Common myeloid progenitor, CD34-positive (primary cell): Measurements from ENCODE around the gene EIF4EBP2.

Experiments used
- CTCF ChIA-PET: fragments of 350-600 bp; sonication (Branson Sonifier 250); formaldehyde crosslinking; loops from one replicate; lab custom pipeline; 2021; ENCODE audit warnings: antibody characterized with exemption; lab: Charles Lee
- POLR2A ChIA-PET: fragments of 350-600 bp; sonication (Branson Sonifier 250); formaldehyde crosslinking; loops from one replicate; lab custom pipeline; 2021; ENCODE audit warnings: antibody characterized with exemption; lab: Charles Lee
- DNase-seq, 3 donors: peaks; one replicate each; pipeline versions ENCODE4 v3.0.0 to v3.0.0-alpha.2; 2013
- H3K27ac ChIP-seq, 2 experiments: 1 replicate in 1 of 2; 2 replicates in 1 of 2; pipeline ENCODE4 v1.7.0; 2013; ENCODE audit warnings: inconsistent platforms in 2 of 2, low read length in 2 of 2, mild to moderate bottlenecking in 2 of 2, low read depth in 1 of 2, moderate library complexity in 1 of 2; ENCODE audit not compliant: severe bottlenecking in 2 of 2, insufficient read depth in 1 of 2, poor library complexity in 1 of 2
- H3K27me3 ChIP-seq, 5 experiments: replicated peaks in 2 of 5; 1 replicate in 3 of 5; 2 replicates in 2 of 5; pipeline versions ENCODE4 v1.6.1 to v1.7.0; 2013; ENCODE audit warnings: low read length in 4 of 5, mild to moderate bottlenecking in 2 of 5, moderate library complexity in 2 of 5, inconsistent platforms in 1 of 5; ENCODE audit not compliant: insufficient read depth in 5 of 5, control insufficient read depth in 4 of 5
- H3K36me3 ChIP-seq, 4 experiments: 1 replicate in 2 of 4; 2 replicates in 2 of 4; pipeline versions ENCODE4 v1.6.1 to v1.7.0; 2013; ENCODE audit warnings: low read length in 3 of 4, control low read depth in 1 of 4, mild to moderate bottlenecking in 1 of 4; ENCODE audit not compliant: control insufficient read depth in 4 of 4, insufficient read depth in 4 of 4
- H3K4me1 ChIP-seq, 4 experiments: 1 replicate in 3 of 4; 2 replicates in 1 of 4; pipeline versions ENCODE4 v1.6.1 to v1.7.1; 2013; ENCODE audit warnings: low read length in 3 of 4, mild to moderate bottlenecking in 3 of 4, control low read depth in 1 of 4, inconsistent platforms in 1 of 4, moderate library complexity in 1 of 4; ENCODE audit not compliant: control insufficient read depth in 4 of 4, insufficient read depth in 4 of 4; ENCODE audit errors: control extremely low read depth in 1 of 4
- H3K4me3 ChIP-seq, 7 experiments: 1 replicate in 4 of 7; 2 replicates in 3 of 7; pipeline versions ENCODE4 v1.5.1 to v1.7.0; 2013; ENCODE audit warnings: mild to moderate bottlenecking in 7 of 7, low read length in 6 of 7, moderate library complexity in 6 of 7, inconsistent platforms in 2 of 7, low read depth in 2 of 7, control low read depth in 1 of 7; ENCODE audit not compliant: insufficient read depth in 4 of 7, control insufficient read depth in 1 of 7; ENCODE audit errors: extremely low read depth in 1 of 7
- H3K9me3 ChIP-seq, 5 experiments: 1 replicate in 4 of 5; 2 replicates in 1 of 5; pipeline versions ENCODE4 v1.6.1 to v1.7.1; 2013; ENCODE audit warnings: low read length in 4 of 5, mild to moderate bottlenecking in 2 of 5, inconsistent platforms in 1 of 5, low read depth in 1 of 5, moderate library complexity in 1 of 5; ENCODE audit not compliant: control insufficient read depth in 4 of 5, insufficient read depth in 2 of 5; ENCODE audit errors: control extremely low read depth in 1 of 5
- WGBS: methylation state at CpG from one replicate; pipeline ENCODE4 v1.1.5; 2013; ENCODE audit not compliant: insufficient coverage; 5-methylcytosine and 5-hydroxymethylcytosine counted together

Gene EIF4EBP2

GRCh38 chr10:70430493-70431445, 26.8 kb downstream of the EIF4EBP2 start:
- DNase-seq: no peak
- 81% methylated on average over 6 of the region's 6 CpGs for WGBS
- Histone ChIP-seq H3K9me3 (no peaks in the 10 kb centered on the region), H3K4me3 (no peak overlapping the region), H3K27ac (no peak overlapping the region), H3K27me3 (no peaks in the 10 kb centered on the region), H3K36me3 (peaks cover 0 to 42% (median 19%) of the 10 kb centered on the region in 4 experiments), H3K4me1 (peaks cover 0 to 15% (median 6%) of the 10 kb centered on the region in 4 experiments)
- CTCF ChIA-PET: interaction anchor here (0.7 to 1.7 kb wide), 11 partner anchors 7 to 92 kb away, joined by 3 to 5 read pairs (median 4); no protein-coding TSS in a partner anchor
- POLR2A ChIA-PET: no interaction called here

- POLR2A ChIA-PET: interaction anchor here (1.0 kb wide), 1 partner anchor 21 kb away, joined by 3 read pairs; no protein-coding TSS in a partner anchor
- H3K36me3 ChIP-seq: peaks cover 0 to 29% (median 11%) of the 10 kb centered on the region in 4 experiments
Measured at GRCh38 chr10:70432101-70432500, 28.2 kb downstream of the EIF4EBP2 start.

GRCh38 chr10:70432561-70433263, 28.8 kb downstream of the EIF4EBP2 start:
- no peak overlapping the region for H3K27ac ChIP-seq
- CTCF ChIA-PET: interaction anchor here (0.8 to 1.6 kb wide), 4 partner anchors 18 to 69 kb away, joined by 3 to 4 read pairs (median 4); no protein-coding TSS in a partner anchor
- H3K4me1 ChIP-seq: peaks cover 0 to 15% (median 6%) of the 10 kb centered on the region in 4 experiments
- POLR2A ChIA-PET: interaction anchor here (1.0 kb wide), 1 partner anchor 21 kb away, joined by 3 read pairs; no protein-coding TSS in a partner anchor
- 22% methylated on average over 4 of the region's 6 CpGs for WGBS
- no peaks in the 10 kb centered on the region for H3K9me3 ChIP-seq
- peak overlapping the region in 2 of 7 experiments; percentile 4 to 45 for H3K4me3 ChIP-seq
- peaks cover 0 to 8% (median 3%) of the 10 kb centered on the region in 5 experiments for H3K27me3 ChIP-seq
- DNase-seq: peak in 2 of 3 donors; percentile 8 to 10
- H3K36me3 ChIP-seq: peaks cover 0 to 23% (median 8%) of the 10 kb centered on the region in 4 experiments

More at GRCh38 chr10:70432101-70432500, 28.2 kb downstream of the EIF4EBP2 start:
- Histone ChIP-seq H3K4me1 (peaks cover 0 to 15% (median 6%) of the 10 kb centered on the region in 4 experiments), H3K9me3 (no peaks in the 10 kb centered on the region), H3K27me3 (peaks cover 0 to 5% (median 0%) of the 10 kb centered on the region in 5 experiments), H3K27ac (no peak overlapping the region), H3K4me3 (no peak overlapping the region)
- CTCF ChIA-PET: interaction anchor here (0.8 to 1.7 kb wide), 8 partner anchors 8 to 68 kb away, joined by 3 to 5 read pairs (median 4); no protein-coding TSS in a partner anchor
- DNase-seq: no peak
- WGBS: 100% methylated on average over 3 of the region's 4 CpGs

- whole genome bisulfite sequencing: 98% methylated on average over 7 of the region's 9 CpGs
- Histone ChIP-seq H3K36me3 (peaks cover 0 to 14% (median 5%) of the 10 kb centered on the region in 4 experiments), H3K4me3 (no peak overlapping the region), H3K9me3 (no peaks in the 10 kb centered on the region), H3K4me1 (peaks cover 0 to 15% (median 6%) of the 10 kb centered on the region in 4 experiments), H3K27ac (no peak overlapping the region), H3K27me3 (peaks cover 0 to 13% (median 10%) of the 10 kb centered on the region in 5 experiments)
- ChIA-PET CTCF (interaction anchor here (1.6 kb wide), 2 partner anchors 27 to 29 kb away, joined by 4 read pairs; partner anchors contain the start of gene EIF4EBP2), POLR2A (no interaction called here)
- DNase-seq: no peak
Measured at GRCh38 chr10:70433581-70434280, 29.8 kb downstream of the EIF4EBP2 start.

- ChIA-PET POLR2A (no interaction called here), CTCF (interaction anchor here (1.2 to 2.6 kb wide), 4 partner anchors 20 to 32 kb away, joined by 3 to 10 read pairs (median 4); partner anchors contain the start of gene EIF4EBP2)
- Histone ChIP-seq H3K4me1 (peaks cover 2 to 17% (median 8%) of the 10 kb centered on the region in 4 experiments), H3K36me3 (peaks cover 0 to 2% (median under 1%) of the 10 kb centered on the region in 4 experiments), H3K9me3 (no peaks in the 10 kb centered on the region), H3K27ac (no peak overlapping the region), H3K4me3 (no peak overlapping the region), H3K27me3 (peaks cover 0 to 30% (median 21%) of the 10 kb centered on the region in 5 experiments)
- 95% methylated on average over 16 of the region's 19 CpGs for WGBS
- no peak for DNase-seq
Measured at GRCh38 chr10:70435241-70436085, 31.5 kb downstream of the EIF4EBP2 start.
